Measurements from ENCODE around the gene TMEM80. TPM values are rescaled to one million over a fixed set of nuclear protein-coding genes. Genes with fewer than 3 reads are reported as not detected.
"Not testable (repeated sequence)": the region's sequence is repeated elsewhere in the genome, so short reads cannot be mapped to it uniquely, and the experiment has no call there.

Gene TMEM80
- 12.8 TPM for total RNA-seq

- Histone ChIP-seq H3K36me3 (peaks cover 0 to 5% of the 10 kb centered on the region in 2 donors), H3K4me3 (peak within 1 kb of the TSS; percentile 60 to 82), H3K27ac (peak within 1 kb of the TSS; percentile 100), H3K4me1 (peaks cover 48% of the 10 kb centered on the region), H3K27me3 (no peaks in the 10 kb centered on the region), H3K9me3 (no peaks in the 10 kb centered on the region)
- peak in 1 of 2 donors; percentile 97 for DNase-seq (ENCODE audit: extremely low spot score in 2 of 2)
- TF ChIP-seq CTCF (IDR thresholded peaks at IDR 0.05) (no peak), POLR2A (IDR thresholded peaks at IDR 0.05) (peak in 1 of 2 donors; percentile 9), POLR2AphosphoS5 (IDR thresholded peaks at IDR 0.05; ENCODE audit: insufficient read depth in 1 of 2, low read depth in 1 of 2) (peak; percentile 31 to 44)
- intact Hi-C loops (cut with DNase I) = no loop called here
These were observed at the start of gene TMEM80 for GRCh38 chr11:695538-696248. Gene TMEM80, plus strand, starts transcription at chr11:695816. Its CDS starts 12 bp downstream, at chr11:695828.

- TF ChIP-seq POLR2A (IDR thresholded peaks at IDR 0.05) (no peak), CTCF (IDR thresholded peaks at IDR 0.05) (no peak), POLR2AphosphoS5 (IDR thresholded peaks at IDR 0.05; ENCODE audit: insufficient read depth in 1 of 2, low read depth in 1 of 2) (no peak)
- intact Hi-C loops (cut with DNase I) = no loop called here
- Histone ChIP-seq H3K36me3 (peaks cover 0 to 23% of the 10 kb centered on the region in 2 donors), H3K9me3 (no peaks in the 10 kb centered on the region), H3K27ac (no peak overlapping the region), H3K4me1 (no peaks in the 10 kb centered on the region), H3K4me3 (no peak overlapping the region), H3K27me3 (no peaks in the 10 kb centered on the region)
- no peak for DNase-seq (ENCODE audit: extremely low spot score in 2 of 2)
These were observed 49.4 kb upstream of the TMEM80 start for GRCh38 chr11:646214-646613.

GRCh38 chr11:647672-648158 lies 47.9 kb upstream of the TMEM80 start:
- H3K9me3 ChIP-seq; intact Hi-C loops (cut with DNase I); H3K4me1 ChIP-seq; H3K27me3 ChIP-seq; H3K27ac ChIP-seq; DNase-seq (ENCODE audit: extremely low spot score in 2 of 2); H3K4me3 ChIP-seq: not testable (repeated sequence)
- H3K36me3 ChIP-seq = peaks cover 0 to 25% of the 10 kb centered on the region in 2 donors

GRCh38 chr11:650482-650881 lies 45.1 kb upstream of the TMEM80 start:
- Histone ChIP-seq H3K4me1 (no peaks in the 10 kb centered on the region), H3K27me3 (no peaks in the 10 kb centered on the region), H3K4me3 (no peak overlapping the region), H3K27ac (no peak overlapping the region), H3K36me3 (peaks cover 0 to 11% of the 10 kb centered on the region in 2 donors), H3K9me3 (no peaks in the 10 kb centered on the region)
- intact Hi-C loops (cut with DNase I) = no loop called here
- DNase-seq (ENCODE audit: extremely low spot score in 2 of 2) = no peak
- TF ChIP-seq POLR2A (IDR thresholded peaks at IDR 0.05) = no peak
- TF ChIP-seq POLR2AphosphoS5 (IDR thresholded peaks at IDR 0.05; ENCODE audit: insufficient read depth in 1 of 2, low read depth in 1 of 2) = no peak
- no peak for TF ChIP-seq CTCF (IDR thresholded peaks at IDR 0.05)

- H3K27ac ChIP-seq; DNase-seq (ENCODE audit: extremely low spot score in 2 of 2); H3K4me1 ChIP-seq; intact Hi-C loops (cut with DNase I); H3K9me3 ChIP-seq; H3K27me3 ChIP-seq; H3K4me3 ChIP-seq: not testable (repeated sequence)
- peaks cover 0 to 11% of the 10 kb centered on the region in 2 donors for H3K36me3 ChIP-seq
These were observed 42.5 kb upstream of the TMEM80 start for GRCh38 chr11:653136-653535.

GRCh38 chr11:653837-654236 lies 41.8 kb upstream of the TMEM80 start:
- peaks cover 0 to 11% of the 10 kb centered on the region in 2 donors for H3K36me3 ChIP-seq
- intact Hi-C loops (cut with DNase I) = no loop called here
- H3K27me3 ChIP-seq = no peaks in the 10 kb centered on the region
- no peaks in the 10 kb centered on the region for H3K9me3 ChIP-seq
- no peak overlapping the region for H3K27ac ChIP-seq
- DNase-seq (ENCODE audit: extremely low spot score in 2 of 2) = no peak
- peaks cover 4% of the 10 kb centered on the region for H3K4me1 ChIP-seq
- no peak overlapping the region for H3K4me3 ChIP-seq
- no peak for TF ChIP-seq CTCF (IDR thresholded peaks at IDR 0.05)
- no peak for TF ChIP-seq POLR2AphosphoS5 (IDR thresholded peaks at IDR 0.05; ENCODE audit: insufficient read depth in 1 of 2, low read depth in 1 of 2)
- no peak for TF ChIP-seq POLR2A (IDR thresholded peaks at IDR 0.05)

GRCh38 chr11:654444-654843 lies 41.2 kb upstream of the TMEM80 start:
- peaks cover 0 to 13% of the 10 kb centered on the region in 2 donors for H3K36me3 ChIP-seq
- H3K27ac ChIP-seq; H3K4me1 ChIP-seq; H3K9me3 ChIP-seq; H3K27me3 ChIP-seq; intact Hi-C loops (cut with DNase I); DNase-seq (ENCODE audit: extremely low spot score in 2 of 2); H3K4me3 ChIP-seq: not testable (repeated sequence)

Measured in vagina (tissue), 2 donors.